Liver (tissue), 9 donors: Measurements from ENCODE around the gene HEATR5B. TPM values are rescaled to one million over a fixed set of nuclear protein-coding genes. Genes with fewer than 3 reads are reported as not detected.

Experiments used
- DNase-seq: peaks from one replicate; pipeline ENCODE4 v3.0.0-alpha.2; 2017; ENCODE audit warnings: low spot score
- H3K27ac ChIP-seq, 2 donors: one replicate each; pipeline ENCODE4 v1.7.0; 2013; ENCODE audit warnings: inconsistent platforms in 2 of 2, low read length in 2 of 2, control low read depth in 1 of 2, low read depth in 1 of 2, mild to moderate bottlenecking in 1 of 2
- H3K27me3 ChIP-seq, 4 donors: one replicate each; pipeline versions ENCODE4 v1.6.1 to v1.7.0; 2013; ENCODE audit warnings: low read length in 3 of 4, inconsistent platforms in 1 of 4, mild to moderate bottlenecking in 1 of 4, moderate library complexity in 1 of 4; ENCODE audit not compliant: control insufficient read depth in 4 of 4, insufficient read depth in 4 of 4
- H3K36me3 ChIP-seq, 4 donors: one replicate each; pipeline versions ENCODE4 v1.6.1 to v1.7.0; 2013; ENCODE audit warnings: low read length in 3 of 4, mild to moderate bottlenecking in 3 of 4, low read depth in 1 of 4, moderate library complexity in 1 of 4; ENCODE audit not compliant: control insufficient read depth in 4 of 4, insufficient read depth in 3 of 4
- H3K4me1 ChIP-seq, 4 donors: one replicate each; pipeline versions ENCODE4 v1.6.1 to v1.7.0; 2013; ENCODE audit warnings: low read length in 3 of 4, mild to moderate bottlenecking in 3 of 4, moderate library complexity in 1 of 4; ENCODE audit not compliant: control insufficient read depth in 4 of 4, insufficient read depth in 4 of 4
- H3K4me3 ChIP-seq, 3 donors: one replicate each; pipeline versions ENCODE4 v1.6.1 to v1.7.0; 2013; ENCODE audit warnings: low read length in 3 of 3, control low read depth in 1 of 3, low read depth in 1 of 3, mild to moderate bottlenecking in 1 of 3
- H3K9ac ChIP-seq, 2 donors: one replicate each; pipeline ENCODE4 v1.7.0; 2013; ENCODE audit warnings: low read length in 2 of 2, mild to moderate bottlenecking in 2 of 2, moderate library complexity in 2 of 2, control low read depth in 1 of 2, low read depth in 1 of 2
- H3K9me3 ChIP-seq, 4 donors: one replicate each; pipeline versions ENCODE4 v1.6.1 to v1.7.0; 2013; ENCODE audit warnings: low read length in 3 of 4; ENCODE audit not compliant: control insufficient read depth in 4 of 4
- EGR1 ChIP-seq, 2 donors: IDR thresholded peaks; 2 replicates each; pipeline ENCODE4 v1.6.1; 2016 to 2018; ENCODE audit warnings: antibody characterized with exemption in 2 of 2, low read depth in 2 of 2
- FOXA1 ChIP-seq: IDR thresholded peaks from 2 replicates; pipeline ENCODE4 v1.6.1; 2016; ENCODE audit warnings: antibody characterized with exemption
- FOXA2 ChIP-seq: IDR thresholded peaks from 2 replicates; pipeline ENCODE4 v1.6.1; 2016; ENCODE audit warnings: antibody characterized with exemption
- GABPA ChIP-seq, 2 donors: IDR thresholded peaks in 1 of 2; conservative IDR thresholded peaks in 1 of 2; 2 replicates each; pipeline ENCODE4 v1.6.1; 2016; ENCODE audit warnings: antibody characterized with exemption in 2 of 2, mild to moderate bottlenecking in 1 of 2, moderate library complexity in 1 of 2
- HNF4A ChIP-seq, 2 donors: conservative IDR thresholded peaks; 2 replicates each; pipeline ENCODE4 v1.6.1; 2016; ENCODE audit warnings: antibody characterized with exemption in 2 of 2, mild to moderate bottlenecking in 2 of 2
- HNF4G ChIP-seq: IDR thresholded peaks from 2 replicates; pipeline ENCODE4 v1.6.1; 2016; ENCODE audit warnings: antibody characterized with exemption
- JUND ChIP-seq, 2 donors: IDR thresholded peaks; 2 replicates each; pipeline ENCODE4 v1.6.1; 2016; ENCODE audit warnings: antibody characterized with exemption in 2 of 2
- NR2F2 ChIP-seq: IDR thresholded peaks from 2 replicates; pipeline ENCODE4 v1.6.1; 2016; ENCODE audit warnings: antibody characterized with exemption
- RXRA ChIP-seq, 2 donors: IDR thresholded peaks; 2 replicates each; pipeline ENCODE4 v1.6.1; 2017 to 2018; ENCODE audit warnings: antibody characterized with exemption in 2 of 2, mild to moderate bottlenecking in 1 of 2
- SP1 ChIP-seq: IDR thresholded peaks from 2 replicates; pipeline ENCODE4 v1.6.1; 2018; ENCODE audit warnings: antibody characterized with exemption, mild to moderate bottlenecking
- TAF1 ChIP-seq: conservative IDR thresholded peaks from 2 replicates; pipeline ENCODE4 v1.6.1; 2016; ENCODE audit warnings: antibody characterized with exemption, mild to moderate bottlenecking
- YY1 ChIP-seq: IDR thresholded peaks from 2 replicates; pipeline ENCODE4 v1.6.1; 2016; ENCODE audit warnings: antibody characterized with exemption, mild to moderate bottlenecking
- WGBS: extraction: QIAGEN DNeasy Blood & Tissue Kit; methylation state at CpG from one replicate; pipeline ENCODE4 v1.1.7; 2013; 5-methylcytosine and 5-hydroxymethylcytosine counted together
- polyA plus RNA-seq, 2 donors: library from polyadenylated mRNA; stranded (reverse) in 1 of 2; unstranded in 1 of 2; fragments of 200-250 nt in 1 of 2; fragments of >200 nt in 1 of 2; fragmentation: Nextera tagmentation in 1 of 2; extraction: Ambion mirVana in 1 of 2; gene quantifications; one replicate each; pipeline versions ENCODE4 v1.2.1 to v1.2.3, GENCODE V29; 2013 to 2015
- total RNA-seq, 2 donors: library from RNA; depleted of rRNA; stranded (reverse); fragments of >200 nt; gene quantifications; one replicate each; pipeline ENCODE4 v1.2.3, GENCODE V29; 2014
- TF ChIP-seq, protein P1 (sequence below): IDR thresholded peaks from 2 replicates; pipeline ENCODE4 v1.6.1; 2016; ENCODE audit warnings: antibody characterized with exemption
- TF ChIP-seq, protein P2 (sequence below): fragments of 150-350 bp; IDR thresholded peaks from 2 replicates; pipeline ENCODE4 v1.5.1; 2017; ENCODE audit warnings: improper control_type of control experiment, low read depth, low read length; ENCODE audit not compliant: missing input control
- TF ChIP-seq, protein P3 (sequence below): IDR thresholded peaks from 2 replicates; pipeline ENCODE4 v1.6.1; 2016; ENCODE audit warnings: antibody characterized with exemption
- TF ChIP-seq, protein P4 (sequence below): IDR thresholded peaks from 2 replicates; pipeline ENCODE4 v1.6.1; 2016; ENCODE audit warnings: antibody characterized with exemption, mild to moderate bottlenecking
- donor health status: healthy.
- donor health status: healthy.
- donor health status: healthy.
- donor health status: healthy.
- donor health status: healthy.

Gene HEATR5B
- total and polyA plus RNA-seq, 4 donors: 4.1 to 24.3 (median 11.6) TPM

DNA sequence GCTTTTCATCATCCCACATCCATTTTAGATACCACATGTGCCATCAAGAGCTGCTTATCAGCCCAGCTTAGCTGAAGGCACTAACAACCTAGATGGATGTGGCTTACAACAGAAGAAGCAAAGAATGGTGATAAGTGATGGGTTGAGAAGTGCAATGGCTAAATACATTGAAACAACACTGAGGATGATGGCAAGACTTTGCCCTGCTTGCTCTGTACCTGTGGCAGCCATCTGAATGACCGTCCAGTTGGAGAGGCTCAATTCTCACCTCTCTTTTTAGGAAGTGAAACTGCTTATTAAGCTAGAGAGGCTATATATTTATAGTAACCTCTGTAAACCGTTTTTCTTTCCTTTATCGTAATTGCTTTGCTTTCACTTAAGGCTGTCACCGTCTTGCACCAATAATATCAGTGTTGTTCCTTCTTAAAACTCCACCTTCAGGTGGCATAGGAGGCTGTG is 5.9 kb upstream of the HEATR5B start:
- DNase-seq: no peak
- TF ChIP-seq JUND (IDR thresholded peaks at IDR 0.05) (no peak), EGR1 (IDR thresholded peaks at IDR 0.05; ENCODE audit: low read depth in 2 of 2) (no peak), HNF4G (no peak), HNF4A (conservative IDR thresholded peaks at IDR 0.05) (no peak), RXRA (IDR thresholded peaks at IDR 0.05) (no peak), YY1 (no peak), GABPA (IDR thresholded peaks at IDR 0.05 in 1 of 2, conservative IDR thresholded peaks at IDR 0.05 in 1 of 2) (no peak), FOXA1 (no peak)
- TF ChIP-seq, protein P1, sequence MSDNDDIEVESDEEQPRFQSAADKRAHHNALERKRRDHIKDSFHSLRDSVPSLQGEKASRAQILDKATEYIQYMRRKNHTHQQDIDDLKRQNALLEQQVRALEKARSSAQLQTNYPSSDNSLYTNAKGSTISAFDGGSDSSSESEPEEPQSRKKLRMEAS: no peak
- TF ChIP-seq, protein P2, sequence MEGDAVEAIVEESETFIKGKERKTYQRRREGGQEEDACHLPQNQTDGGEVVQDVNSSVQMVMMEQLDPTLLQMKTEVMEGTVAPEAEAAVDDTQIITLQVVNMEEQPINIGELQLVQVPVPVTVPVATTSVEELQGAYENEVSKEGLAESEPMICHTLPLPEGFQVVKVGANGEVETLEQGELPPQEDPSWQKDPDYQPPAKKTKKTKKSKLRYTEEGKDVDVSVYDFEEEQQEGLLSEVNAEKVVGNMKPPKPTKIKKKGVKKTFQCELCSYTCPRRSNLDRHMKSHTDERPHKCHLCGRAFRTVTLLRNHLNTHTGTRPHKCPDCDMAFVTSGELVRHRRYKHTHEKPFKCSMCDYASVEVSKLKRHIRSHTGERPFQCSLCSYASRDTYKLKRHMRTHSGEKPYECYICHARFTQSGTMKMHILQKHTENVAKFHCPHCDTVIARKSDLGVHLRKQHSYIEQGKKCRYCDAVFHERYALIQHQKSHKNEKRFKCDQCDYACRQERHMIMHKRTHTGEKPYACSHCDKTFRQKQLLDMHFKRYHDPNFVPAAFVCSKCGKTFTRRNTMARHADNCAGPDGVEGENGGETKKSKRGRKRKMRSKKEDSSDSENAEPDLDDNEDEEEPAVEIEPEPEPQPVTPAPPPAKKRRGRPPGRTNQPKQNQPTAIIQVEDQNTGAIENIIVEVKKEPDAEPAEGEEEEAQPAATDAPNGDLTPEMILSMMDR: no peak
- WGBS: 86% methylated on average over 4 of the region's 4 CpGs
- H3K4me1 ChIP-seq: peaks cover 0 to 7% (median 4%) of the 10 kb centered on the region in 4 donors
- no peaks in the 10 kb centered on the region for H3K9me3 ChIP-seq
- H3K27ac ChIP-seq: no peak overlapping the region
- H3K36me3 ChIP-seq: peaks cover 6 to 29% (median 23%) of the 10 kb centered on the region in 4 donors
- no peak overlapping the region for H3K9ac ChIP-seq
- H3K27me3 ChIP-seq: no peaks in the 10 kb centered on the region
- no peak overlapping the region for H3K4me3 ChIP-seq

DNA sequence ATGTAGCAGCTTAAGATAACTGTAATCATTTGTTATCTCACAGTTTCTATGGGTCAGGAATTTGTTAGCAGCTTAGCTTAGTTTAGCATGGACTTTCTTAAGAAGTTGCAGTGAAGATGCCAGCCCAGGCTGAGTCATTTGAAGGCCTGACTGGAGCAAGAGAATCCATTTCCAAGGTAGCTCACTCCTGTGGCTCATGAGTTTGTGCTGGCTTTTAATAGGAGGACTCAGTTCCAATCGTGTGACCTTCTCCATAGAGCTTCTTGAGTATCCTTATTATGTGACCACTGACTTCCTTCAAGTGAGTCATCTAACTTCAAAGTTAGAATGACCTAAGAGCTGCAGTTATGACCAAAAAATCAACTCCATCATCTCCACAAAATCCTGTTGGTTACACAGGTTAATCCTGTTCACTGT is 1.6 kb upstream of the HEATR5B start:
- Histone ChIP-seq H3K27ac (no peak overlapping the region), H3K4me3 (no peak overlapping the region), H3K27me3 (no peaks in the 10 kb centered on the region), H3K9me3 (no peaks in the 10 kb centered on the region), H3K9ac (no peak overlapping the region), H3K36me3 (peaks cover 0 to 11% (median 9%) of the 10 kb centered on the region in 4 donors), H3K4me1 (peaks cover 0 to 18% (median 15%) of the 10 kb centered on the region in 4 donors)
- DNase-seq: no peak
- 67% methylated on average over 1 of the region's 1 CpG for WGBS
- TF ChIP-seq NR2F2 (no peak), FOXA2 (no peak), EGR1 (IDR thresholded peaks at IDR 0.05; ENCODE audit: low read depth in 2 of 2) (no peak), HNF4G (no peak), RXRA (IDR thresholded peaks at IDR 0.05) (no peak), YY1 (no peak), HNF4A (conservative IDR thresholded peaks at IDR 0.05) (no peak), GABPA (IDR thresholded peaks at IDR 0.05 in 1 of 2, conservative IDR thresholded peaks at IDR 0.05 in 1 of 2) (no peak), TAF1 (no peak), SP1 (no peak), JUND (IDR thresholded peaks at IDR 0.05) (no peak)
- TF ChIP-seq, protein P1: no peak
- TF ChIP-seq, protein P3, sequence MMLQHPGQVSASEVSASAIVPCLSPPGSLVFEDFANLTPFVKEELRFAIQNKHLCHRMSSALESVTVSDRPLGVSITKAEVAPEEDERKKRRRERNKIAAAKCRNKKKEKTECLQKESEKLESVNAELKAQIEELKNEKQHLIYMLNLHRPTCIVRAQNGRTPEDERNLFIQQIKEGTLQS: no peak
- TF ChIP-seq, protein P2: no peak
- TF ChIP-seq, protein P4, sequence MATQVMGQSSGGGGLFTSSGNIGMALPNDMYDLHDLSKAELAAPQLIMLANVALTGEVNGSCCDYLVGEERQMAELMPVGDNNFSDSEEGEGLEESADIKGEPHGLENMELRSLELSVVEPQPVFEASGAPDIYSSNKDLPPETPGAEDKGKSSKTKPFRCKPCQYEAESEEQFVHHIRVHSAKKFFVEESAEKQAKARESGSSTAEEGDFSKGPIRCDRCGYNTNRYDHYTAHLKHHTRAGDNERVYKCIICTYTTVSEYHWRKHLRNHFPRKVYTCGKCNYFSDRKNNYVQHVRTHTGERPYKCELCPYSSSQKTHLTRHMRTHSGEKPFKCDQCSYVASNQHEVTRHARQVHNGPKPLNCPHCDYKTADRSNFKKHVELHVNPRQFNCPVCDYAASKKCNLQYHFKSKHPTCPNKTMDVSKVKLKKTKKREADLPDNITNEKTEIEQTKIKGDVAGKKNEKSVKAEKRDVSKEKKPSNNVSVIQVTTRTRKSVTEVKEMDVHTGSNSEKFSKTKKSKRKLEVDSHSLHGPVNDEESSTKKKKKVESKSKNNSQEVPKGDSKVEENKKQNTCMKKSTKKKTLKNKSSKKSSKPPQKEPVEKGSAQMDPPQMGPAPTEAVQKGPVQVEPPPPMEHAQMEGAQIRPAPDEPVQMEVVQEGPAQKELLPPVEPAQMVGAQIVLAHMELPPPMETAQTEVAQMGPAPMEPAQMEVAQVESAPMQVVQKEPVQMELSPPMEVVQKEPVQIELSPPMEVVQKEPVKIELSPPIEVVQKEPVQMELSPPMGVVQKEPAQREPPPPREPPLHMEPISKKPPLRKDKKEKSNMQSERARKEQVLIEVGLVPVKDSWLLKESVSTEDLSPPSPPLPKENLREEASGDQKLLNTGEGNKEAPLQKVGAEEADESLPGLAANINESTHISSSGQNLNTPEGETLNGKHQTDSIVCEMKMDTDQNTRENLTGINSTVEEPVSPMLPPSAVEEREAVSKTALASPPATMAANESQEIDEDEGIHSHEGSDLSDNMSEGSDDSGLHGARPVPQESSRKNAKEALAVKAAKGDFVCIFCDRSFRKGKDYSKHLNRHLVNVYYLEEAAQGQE: no peak
